Suprapubic skin (tissue), 4 donors: ENCODE measurements around the gene KRT9.

Source experiments
- CTCF ChIP-seq, 2 donors: fragments of 200-600 bp in 1 of 2; fragments of 450-650 bp in 1 of 2; sonication (generic) in 1 of 2; IDR thresholded peaks; one replicate each; pipeline ENCODE4 v1.5.1; 2016 to 2019; ENCODE audit warnings: antibody characterized with exemption in 2 of 2, mild to moderate bottlenecking in 1 of 2, moderate library complexity in 1 of 2
- POLR2A ChIP-seq, 2 donors: fragments of 450-650 bp; IDR thresholded peaks; one replicate each; pipeline ENCODE4 v1.6.1; 2017; ENCODE audit warnings: antibody characterized with exemption in 2 of 2, mild to moderate bottlenecking in 2 of 2, moderate library complexity in 2 of 2
- POLR2AphosphoS5 ChIP-seq, 3 donors: sonication (generic); formaldehyde crosslinking; IDR thresholded peaks; one replicate each; pipeline ENCODE4 v1.6.1; 2017; ENCODE audit warnings: antibody characterized with exemption in 3 of 3

GRCh38 chr17:41516830-41517283, 55.0 kb downstream of the KRT9 start:
- TF ChIP-seq POLR2A (IDR thresholded peaks at IDR 0.05) (no peak), CTCF (IDR thresholded peaks at IDR 0.05) (no peak), POLR2AphosphoS5 (IDR thresholded peaks at IDR 0.05) (no peak)
